T1000 (cell line): ENCODE results near the gene SLC47A2.
"Not testable (repeated sequence)": the region's sequence is repeated elsewhere in the genome, so short reads cannot be mapped to it uniquely, and the experiment has no call there.

ENCODE experiments used
- DNase-seq: peaks from one replicate; lab custom pipeline; 2025; ENCODE audit warnings: mixed read lengths; lab: John Stamatoyannopoulos, UW

SLC47A2 gene

DNA sequence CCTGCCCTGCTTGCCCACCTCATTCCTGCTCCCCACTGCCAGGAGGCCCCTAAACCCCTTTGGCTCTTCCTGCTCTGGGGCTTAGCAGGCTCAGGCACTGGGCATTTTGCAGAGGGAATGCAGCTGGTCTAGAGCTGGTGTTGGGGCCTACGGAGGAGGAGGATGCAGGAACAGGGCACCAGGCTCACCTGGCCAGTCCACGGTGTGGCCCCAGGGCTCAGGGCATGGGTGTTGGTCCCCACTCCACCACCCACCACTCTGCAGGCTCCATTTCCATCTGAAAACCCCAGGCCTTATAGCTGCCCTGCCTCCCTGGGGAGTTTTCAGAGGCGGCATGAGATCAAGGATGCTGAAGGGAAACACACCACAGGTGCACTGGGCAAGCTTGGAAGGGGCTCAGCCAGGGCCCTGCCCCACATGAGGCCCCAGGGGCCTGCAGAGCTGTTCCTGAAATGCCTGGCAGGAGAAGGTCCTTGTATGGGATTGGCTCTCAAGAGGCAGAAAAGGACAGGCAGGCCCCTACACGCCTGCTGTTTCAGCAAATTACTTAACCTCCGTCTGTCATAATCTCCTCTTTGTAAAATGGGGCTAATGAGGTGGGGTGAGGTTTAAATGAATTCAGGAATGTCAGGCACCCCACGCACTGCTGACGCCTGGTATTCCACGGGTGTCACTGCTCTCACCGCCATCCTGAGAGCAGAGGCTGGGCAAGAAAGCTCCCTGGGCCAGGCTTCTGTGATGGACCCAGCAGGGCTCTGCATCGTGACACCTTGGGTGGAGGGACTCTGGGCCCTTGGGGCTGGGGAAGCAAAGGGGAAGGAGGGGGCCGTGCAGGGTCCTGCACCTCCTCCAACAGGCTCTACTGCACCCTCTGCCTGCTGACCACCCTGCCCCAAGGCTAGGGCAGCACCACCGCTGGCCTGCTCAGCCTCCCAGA is 9.3 kb downstream of the SLC47A2 start:
- no peak for DNase-seq

DNA sequence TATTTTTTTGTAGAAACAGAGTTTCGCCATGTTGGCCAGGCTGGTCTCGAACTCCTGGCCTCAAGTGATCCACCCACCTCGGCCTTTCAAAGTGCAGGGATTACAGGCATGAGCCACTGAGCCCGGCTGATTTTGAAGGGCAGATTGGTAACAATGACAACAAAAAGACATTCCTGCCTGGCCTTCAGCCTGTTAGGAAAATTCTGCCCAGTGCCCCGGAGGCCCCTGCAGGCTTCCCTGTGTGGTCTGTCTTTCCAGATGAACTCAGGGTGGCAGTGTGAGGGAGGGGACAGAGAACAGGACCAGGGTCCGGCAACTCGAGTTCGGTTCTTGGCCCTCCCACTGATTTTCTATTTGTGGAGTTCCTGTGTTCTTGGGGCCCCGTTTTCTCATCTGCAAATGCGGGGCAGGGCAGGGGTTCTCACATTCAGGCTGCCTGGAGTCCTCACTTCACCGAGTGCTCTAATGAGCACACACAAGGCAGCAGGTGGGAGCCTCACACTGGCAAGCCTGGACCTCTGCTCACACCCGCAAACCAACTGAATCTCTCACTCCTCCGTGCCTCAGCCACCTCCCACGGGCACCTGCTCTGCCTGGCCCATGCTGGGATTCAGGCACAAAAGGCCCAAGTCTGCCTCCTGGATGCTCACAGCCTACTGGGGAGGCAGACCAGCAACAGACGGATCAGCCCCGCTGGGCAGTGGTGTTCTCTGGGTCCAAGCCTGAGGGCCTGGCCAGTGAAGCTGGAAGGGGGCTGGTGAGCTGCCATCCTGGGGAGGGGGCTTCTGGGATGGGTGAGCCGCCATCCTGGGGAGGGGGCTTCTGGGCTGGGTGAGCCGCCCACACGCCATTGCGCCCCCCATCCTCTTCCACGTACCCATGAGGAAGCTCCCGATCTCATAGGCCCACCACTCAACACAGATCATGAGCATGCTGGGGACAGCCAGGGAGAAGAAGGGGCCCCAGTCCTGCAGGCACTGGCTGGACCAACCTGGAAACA is 10.3 kb downstream of the SLC47A2 start:
- no peak for DNase-seq

DNA sequence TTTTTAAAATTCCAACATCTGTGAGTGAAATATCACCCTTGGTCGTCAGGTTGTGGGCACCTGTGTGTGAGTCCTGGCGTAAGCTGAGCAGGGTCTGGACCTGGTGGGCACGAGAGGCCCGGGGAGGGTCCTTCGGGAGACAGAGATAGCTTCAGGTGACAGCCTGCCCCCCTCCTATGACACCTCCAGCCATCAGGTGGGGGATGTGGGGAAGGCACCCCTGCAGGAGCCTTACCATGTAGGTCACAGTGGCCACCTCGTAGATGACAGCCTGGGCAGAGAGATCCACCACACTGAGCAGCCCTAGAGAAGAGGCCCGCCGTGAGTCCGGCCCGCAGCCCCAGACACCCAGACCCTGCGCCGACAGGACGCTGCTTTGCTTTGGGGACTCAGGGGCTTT is 11.2 kb downstream of the SLC47A2 start:
- DNase-seq, result no peak

GRCh38 chr17:19703828-19704613 is 12.4 kb downstream of the SLC47A2 start:
- DNase-seq, result no peak

DNA sequence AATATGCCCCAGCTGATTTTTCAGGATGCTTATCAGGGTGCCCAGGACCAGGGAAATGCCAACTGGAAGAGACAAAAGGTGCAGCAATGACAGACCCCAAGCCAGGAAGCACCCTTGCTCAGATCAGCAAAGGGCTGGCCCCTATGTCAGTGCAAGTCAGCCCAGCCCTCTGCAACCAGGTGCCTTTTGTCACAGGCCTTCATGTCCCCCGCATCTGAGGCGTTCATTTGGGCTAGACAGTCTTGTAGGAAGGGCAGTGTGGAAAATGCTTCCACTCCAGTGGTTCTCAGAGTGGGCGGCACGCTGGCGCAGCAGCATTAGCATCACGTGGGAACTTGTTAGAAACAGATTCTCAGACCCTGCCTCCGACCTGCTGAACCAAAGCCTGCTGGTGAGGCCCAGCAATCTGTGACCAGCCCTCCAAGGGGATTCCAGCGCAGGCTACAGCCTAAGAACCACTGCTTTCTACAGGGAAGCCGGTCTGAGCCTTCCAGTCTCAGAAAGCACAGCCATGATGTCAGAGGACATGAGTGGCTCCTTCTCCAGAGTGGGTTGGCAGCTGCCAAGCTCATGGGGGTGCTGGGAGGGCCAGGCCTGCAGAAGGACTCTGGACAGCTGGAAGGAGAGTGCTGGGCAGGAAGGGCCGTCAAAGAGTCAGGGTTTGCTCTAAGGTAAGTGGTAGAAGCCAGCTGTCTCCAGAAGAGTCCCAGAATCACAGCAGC is 13.1 kb downstream of the SLC47A2 start:
- no peak for DNase-seq

DNA sequence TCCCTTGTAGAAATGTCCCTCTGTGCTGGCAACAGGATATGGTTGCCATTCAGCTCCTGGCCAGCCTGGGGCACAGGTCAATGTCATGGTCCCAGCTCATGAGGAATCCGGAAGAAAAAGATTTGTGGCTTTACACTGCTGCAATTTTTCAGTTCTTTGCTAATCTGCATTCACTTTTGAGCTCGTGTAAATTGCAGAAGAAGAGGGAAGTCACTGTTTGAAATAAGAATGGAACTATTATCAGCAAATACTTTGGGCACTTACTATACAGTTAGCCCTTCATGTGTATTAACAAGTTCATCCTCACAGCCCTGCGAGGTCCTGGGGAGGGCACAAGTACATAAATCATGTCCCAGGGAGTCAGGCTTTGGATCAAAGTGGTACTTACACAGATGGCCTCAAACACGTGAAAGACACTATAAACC is 14.2 kb downstream of the SLC47A2 start:
- DNase-seq, result no peak

- no peak for DNase-seq
These were observed 29.8 kb downstream of the SLC47A2 start for GRCh38 chr17:19686400-19687090.

GRCh38 chr17:19684909-19685580 is 31.3 kb downstream of the SLC47A2 start:
- not testable (repeated sequence) for DNase-seq

- no peak for DNase-seq
These were observed 33.3 kb downstream of the SLC47A2 start for GRCh38 chr17:19683117-19683516.

DNA sequence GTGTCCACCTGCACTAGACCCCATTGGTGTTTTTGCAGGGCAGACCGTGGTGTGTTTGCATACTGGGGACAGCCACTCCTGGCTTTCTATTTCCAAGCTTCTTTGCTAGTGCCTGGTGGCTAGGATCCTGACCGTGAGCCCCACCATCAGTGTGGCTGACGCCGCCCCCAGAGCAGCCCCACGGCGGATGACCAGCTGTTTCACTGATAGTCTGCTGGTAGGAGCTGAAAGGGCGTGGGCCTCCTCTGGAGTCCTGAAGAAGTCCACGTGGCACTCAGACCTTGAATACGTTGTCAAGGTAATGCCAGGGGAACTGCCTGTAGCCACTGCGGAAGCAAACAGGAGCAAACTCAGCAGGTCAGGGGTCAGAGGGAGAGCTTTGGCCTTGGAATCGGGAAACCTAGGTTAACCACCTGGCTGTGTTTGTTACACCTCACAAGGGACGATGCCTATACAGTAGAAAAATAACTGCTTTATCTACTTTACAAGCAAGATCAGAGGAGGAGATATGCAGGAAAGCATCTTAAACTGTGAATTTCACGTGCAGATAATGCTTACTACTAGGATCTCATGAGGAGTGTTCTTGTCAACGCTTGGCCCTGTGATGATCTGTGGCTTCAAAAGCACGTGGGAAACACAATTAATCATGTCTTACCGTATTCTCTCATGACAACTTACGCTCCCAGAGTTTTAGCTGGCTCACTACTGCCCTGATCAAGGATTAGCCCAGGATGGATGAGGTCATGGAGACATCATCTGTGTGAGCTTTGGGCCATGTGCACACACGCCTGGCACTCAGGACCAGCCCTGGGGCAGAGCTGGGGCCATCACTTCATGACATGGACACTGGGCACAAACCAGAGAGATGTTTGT is 37.6 kb downstream of the SLC47A2 start:
- no peak for DNase-seq

DNA sequence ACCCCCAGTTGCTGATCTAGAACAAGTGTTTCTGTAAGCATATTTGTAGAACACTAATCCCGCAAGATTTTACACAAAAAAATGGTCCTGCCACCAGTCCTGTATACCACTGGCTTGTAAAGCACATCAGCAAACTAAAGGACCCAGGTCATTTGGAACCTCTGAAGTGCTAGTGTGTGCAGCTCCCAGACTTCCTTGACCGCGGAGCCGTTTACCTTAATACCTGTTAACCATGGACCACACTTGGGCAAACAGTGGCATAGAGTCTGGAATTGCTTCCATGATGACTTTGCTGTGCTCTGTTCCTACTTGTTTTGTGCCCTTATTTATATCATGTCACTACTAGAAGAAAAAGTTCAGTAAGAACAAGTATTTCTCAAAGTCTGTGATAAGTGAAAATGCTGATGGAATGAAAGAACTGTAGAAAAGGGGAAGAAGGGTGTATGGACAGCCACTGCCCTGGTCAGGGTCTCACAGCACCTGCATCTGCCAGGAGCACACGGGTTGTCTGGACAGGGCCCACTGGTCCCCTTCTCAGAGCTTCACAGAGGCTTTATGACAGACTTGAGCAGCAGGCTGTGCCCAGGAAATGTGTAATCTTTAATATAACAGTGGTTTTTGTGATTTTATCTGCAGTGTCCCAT is 38.5 kb downstream of the SLC47A2 start:
- DNase-seq, result no peak

GRCh38 chr17:19676896-19677295 is 39.5 kb downstream of the SLC47A2 start:
- no peak for DNase-seq

DNA sequence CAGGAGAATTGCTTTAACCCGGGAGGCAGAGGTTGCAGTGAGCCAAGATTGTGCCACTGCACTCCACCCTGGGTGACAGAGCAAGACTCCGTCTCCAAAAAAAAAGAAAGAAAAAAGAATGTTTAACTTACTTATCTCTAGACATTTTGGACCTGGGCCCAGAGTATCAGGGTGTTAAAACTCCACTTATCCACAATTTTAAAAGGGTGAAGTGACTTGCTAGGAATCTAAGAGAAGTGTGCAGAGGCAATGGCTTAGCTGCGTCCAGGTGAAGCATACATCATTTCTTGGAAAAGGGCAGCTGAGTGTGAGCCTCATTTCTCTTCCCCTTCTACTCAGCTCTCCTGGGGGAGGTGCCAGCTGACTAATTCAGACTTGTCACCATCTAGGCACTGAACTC is 42.8 kb downstream of the SLC47A2 start:
- DNase-seq, result no peak

DNA sequence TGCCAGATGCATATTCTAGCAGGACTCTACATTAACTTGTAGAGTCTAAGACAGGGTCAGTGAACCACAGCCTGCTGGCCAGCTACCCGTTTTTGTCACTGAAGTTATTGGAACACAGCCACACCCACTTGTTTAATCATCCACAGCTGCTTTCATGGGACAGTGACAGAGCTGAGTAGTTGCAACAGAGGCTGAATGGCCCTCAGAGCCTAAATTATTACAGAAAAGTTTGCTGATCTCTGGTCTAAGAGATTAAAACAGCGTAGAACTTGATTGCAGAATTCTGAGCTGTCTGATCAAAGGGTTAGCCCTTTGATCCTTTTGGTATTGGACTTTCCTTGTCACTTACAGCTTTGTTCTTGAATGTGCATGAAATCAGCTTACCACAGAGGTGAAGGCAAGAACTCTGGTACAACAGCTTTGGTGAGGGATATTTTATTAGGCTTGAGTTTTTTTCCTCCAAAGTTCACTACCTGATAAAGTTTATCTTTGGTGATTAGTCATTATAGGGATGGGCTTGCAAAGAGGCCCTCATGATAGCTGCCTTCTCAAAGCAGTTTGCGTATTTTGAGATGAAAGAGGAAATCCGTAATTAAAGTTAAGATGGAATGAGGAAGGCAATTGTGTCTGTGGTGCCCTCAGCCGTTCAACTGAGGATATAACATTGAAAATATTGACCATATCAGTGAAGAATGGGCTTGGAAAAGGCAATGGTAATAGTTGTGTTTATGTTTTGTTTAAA is 44.2 kb downstream of the SLC47A2 start:
- no peak for DNase-seq

- DNase-seq, result no peak
These were observed 45.0 kb downstream of the SLC47A2 start for GRCh38 chr17:19671433-19671832.

DNA sequence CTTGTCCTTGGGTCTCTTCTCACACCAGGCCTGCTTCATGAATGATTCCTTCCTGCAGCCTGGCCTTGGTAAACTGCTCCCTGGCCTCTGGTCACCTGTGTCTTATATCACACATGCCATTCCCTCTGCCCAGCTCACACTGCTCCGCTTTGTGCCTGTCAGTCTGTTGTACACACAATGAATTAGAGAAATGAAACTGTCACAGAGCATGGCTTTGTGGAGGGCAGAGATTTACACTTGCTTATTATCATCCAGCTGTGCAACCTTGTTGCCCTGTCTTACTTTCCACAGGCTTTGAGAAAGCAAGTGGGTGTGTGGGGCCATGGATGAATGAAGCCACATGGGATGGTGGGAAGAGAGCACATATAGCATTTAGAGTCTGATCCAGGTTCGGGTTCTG is 45.5 kb downstream of the SLC47A2 start:
- DNase-seq, result no peak

GRCh38 chr17:19669680-19670079 is 46.7 kb downstream of the SLC47A2 start:
- not testable (repeated sequence) for DNase-seq

GRCh38 chr17:19664821-19665181 is 51.6 kb downstream of the SLC47A2 start:
- DNase-seq, result no peak
